Effector memory CD8-positive, alpha-beta T cell (primary cell): ENCODE data around the gene TSFM.

ENCODE experiments used
- ATAC-seq: fragments of 150-1000 bp; cut with Tn5 transposase; replicated peaks from 2 replicates; pipeline ENCODE4 v1.10.0; 2021; ENCODE audit warnings: mild to moderate bottlenecking, moderate library complexity
- DNase-seq, 3 experiments: peaks; one replicate each; pipeline ENCODE4 v3.0.0; 2021
- H3K27ac Mint-ChIP-seq, 2 donors: one replicate each; pipeline ENCODE4 v1.8.0; 2022; ENCODE audit warnings: mild to moderate bottlenecking in 2 of 2, mixed read lengths in 2 of 2, moderate library complexity in 2 of 2
- H3K27me3 Mint-ChIP-seq, 2 donors: one replicate each; pipeline ENCODE4 v1.8.0; 2022; ENCODE audit warnings: mixed read lengths in 2 of 2
- H3K36me3 Mint-ChIP-seq: one replicate; pipeline ENCODE4 v1.8.0; 2022; ENCODE audit warnings: mild to moderate bottlenecking, moderate library complexity, mixed read lengths; ENCODE audit not compliant: insufficient read depth
- H3K4me1 Mint-ChIP-seq, 2 donors: one replicate each; pipeline ENCODE4 v1.8.0; 2022; ENCODE audit warnings: low read depth in 2 of 2, mixed read lengths in 2 of 2
- H3K4me3 Mint-ChIP-seq, 2 donors: one replicate each; pipeline ENCODE4 v1.8.0; 2022; ENCODE audit warnings: mild to moderate bottlenecking in 2 of 2, mixed read lengths in 2 of 2, moderate library complexity in 2 of 2
- H3K9me3 Mint-ChIP-seq, 2 donors: one replicate each; pipeline ENCODE4 v1.8.0; 2022; ENCODE audit warnings: mixed read lengths in 2 of 2

Gene TSFM

DNA sequence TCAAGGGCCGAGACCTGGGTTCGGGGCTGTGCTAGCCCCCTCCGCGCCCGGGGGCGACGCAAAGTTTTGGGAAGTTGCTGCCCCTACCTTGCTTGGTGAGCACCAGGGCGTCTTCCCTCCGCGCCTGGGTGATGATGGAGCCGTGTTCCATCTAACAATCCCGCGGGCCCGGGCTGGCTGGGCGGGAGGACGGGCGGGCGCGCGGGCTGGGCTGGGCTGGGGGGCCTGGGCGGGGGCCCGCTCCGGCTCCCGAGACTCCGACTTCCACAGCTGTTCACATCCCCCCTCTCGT is 63.6 kb downstream of the TSFM start:
- Mint-ChIP-seq H3K4me1 (peaks cover 38 to 46% of the 10 kb centered on the region in 2 donors), H3K27me3 (peaks cover 0 to 4% of the 10 kb centered on the region in 2 donors), H3K27ac (peak overlapping the region; percentile 84 to 98), H3K9me3 (no peaks in the 10 kb centered on the region), H3K36me3 (peaks cover 42% of the 10 kb centered on the region), H3K4me3 (peak overlapping the region; percentile 84)
- peak in 1 of 3 experiments; percentile 19 for DNase-seq
- ATAC-seq = peak; percentile 13

DNA sequence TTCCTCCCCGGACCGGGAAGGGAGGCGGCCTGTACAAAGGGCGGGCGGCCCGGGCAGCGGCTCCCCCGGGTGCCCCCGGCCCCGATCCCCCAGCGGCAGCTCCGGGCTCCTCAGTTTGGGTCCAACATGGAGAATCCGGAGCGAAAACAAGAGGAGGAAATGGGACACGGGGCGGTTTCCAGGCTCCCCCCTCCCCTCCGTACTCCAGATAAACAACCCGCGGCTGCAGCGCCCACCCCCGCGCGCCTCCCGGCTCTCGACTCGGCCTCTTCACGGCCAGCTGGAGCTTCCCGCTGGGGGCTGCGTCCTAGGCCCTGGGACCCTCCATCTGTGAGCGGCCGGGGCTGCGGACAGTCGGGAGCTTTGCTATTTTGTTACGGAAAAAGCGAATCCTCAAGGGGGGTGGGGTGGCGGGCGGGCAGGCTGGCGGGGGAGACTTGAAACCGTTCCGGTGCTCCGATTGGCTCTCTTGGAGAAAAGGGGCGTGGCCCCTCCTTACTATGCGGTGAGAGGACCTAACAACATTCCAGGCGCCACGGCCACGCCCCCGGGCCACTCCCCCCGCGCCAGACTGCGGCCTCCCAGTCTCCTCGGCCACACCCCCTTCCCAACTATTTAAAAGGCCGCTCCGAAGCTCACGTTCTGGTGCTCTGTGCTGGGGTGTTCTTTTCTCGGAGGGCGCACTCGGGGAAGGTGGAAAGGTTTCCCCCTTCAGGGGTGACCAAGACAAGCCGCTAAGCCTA is 64.2 kb downstream of the TSFM start, which contains the start of gene CTDSP2:
CTDSP2 (minus strand) TSS at position 153 of the 743 bp plus-strand sequence. CDS start 294 bp downstream, outside the sequence.
- peaks cover 5 to 9% of the 10 kb centered on the region in 2 donors for H3K27me3 Mint-ChIP-seq
- peak within 1 kb of the TSS; percentile 84 to 98 for H3K27ac Mint-ChIP-seq
- DNase-seq (peak; percentile 58 to 68 (median 60)), ATAC-seq (peak; percentile 30)
- peaks cover 42% of the 10 kb centered on the region for H3K36me3 Mint-ChIP-seq
- H3K9me3 Mint-ChIP-seq = no peaks in the 10 kb centered on the region
- H3K4me3 Mint-ChIP-seq = peak within 1 kb of the TSS; percentile 84
- peaks cover 37 to 41% of the 10 kb centered on the region in 2 donors for H3K4me1 Mint-ChIP-seq
